ENCODE data around the gene PAPOLG.

DNA sequence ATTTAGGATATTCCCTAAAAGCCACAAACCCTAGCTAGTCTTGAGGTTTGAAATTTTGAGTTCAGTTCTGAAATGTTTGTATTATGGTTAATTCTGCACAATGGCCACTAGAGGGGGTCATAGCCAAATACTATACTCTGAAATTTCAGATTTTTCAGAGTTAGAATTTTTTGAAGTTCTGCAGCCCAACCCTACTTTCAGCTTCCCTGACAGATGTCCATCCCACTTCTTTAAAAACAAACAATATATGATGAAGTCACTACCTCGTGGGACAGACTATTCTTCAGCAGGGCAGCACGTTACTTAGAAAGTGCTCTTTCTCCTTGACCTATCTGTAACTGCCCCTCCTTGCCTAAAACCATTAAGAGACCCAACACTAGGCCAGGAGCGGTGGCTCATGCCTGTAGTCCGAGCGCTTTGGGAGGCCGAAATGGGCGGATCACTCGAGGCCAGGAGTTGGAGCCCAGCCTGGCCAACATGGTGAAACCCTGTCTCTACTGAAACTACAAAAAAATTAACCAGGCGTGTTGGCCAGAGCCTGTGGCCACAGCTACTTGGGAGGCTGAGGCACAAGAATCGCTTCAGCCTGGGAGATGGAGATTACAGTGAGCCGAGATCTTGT, 48.2 kb upstream of the PAPOLG start:
- TF ChIP-seq, protein P1, sequence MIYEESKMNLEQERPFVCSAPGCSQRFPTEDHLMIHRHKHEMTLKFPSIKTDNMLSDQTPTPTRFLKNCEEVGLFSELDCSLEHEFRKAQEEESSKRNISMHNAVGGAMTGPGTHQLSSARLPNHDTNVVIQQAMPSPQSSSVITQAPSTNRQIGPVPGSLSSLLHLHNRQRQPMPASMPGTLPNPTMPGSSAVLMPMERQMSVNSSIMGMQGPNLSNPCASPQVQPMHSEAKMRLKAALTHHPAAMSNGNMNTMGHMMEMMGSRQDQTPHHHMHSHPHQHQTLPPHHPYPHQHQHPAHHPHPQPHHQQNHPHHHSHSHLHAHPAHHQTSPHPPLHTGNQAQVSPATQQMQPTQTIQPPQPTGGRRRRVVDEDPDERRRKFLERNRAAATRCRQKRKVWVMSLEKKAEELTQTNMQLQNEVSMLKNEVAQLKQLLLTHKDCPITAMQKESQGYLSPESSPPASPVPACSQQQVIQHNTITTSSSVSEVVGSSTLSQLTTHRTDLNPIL (CRISPR knock-in tag; IDR thresholded peaks at IDR 0.05; ENCODE audit: low read depth): no peak
- TF ChIP-seq PPARA (CRISPR knock-in tag; IDR thresholded peaks at IDR 0.05; ENCODE audit: borderline replicate concordance) (no peak), SNAI2 (CRISPR knock-in tag; IDR thresholded peaks at IDR 0.05) (no peak), ZFP3 (CRISPR knock-in tag; IDR thresholded peaks at IDR 0.05) (no peak), ESRRG (CRISPR knock-in tag; IDR thresholded peaks at IDR 0.05) (no peak)
- TF ChIP-seq, protein P2, sequence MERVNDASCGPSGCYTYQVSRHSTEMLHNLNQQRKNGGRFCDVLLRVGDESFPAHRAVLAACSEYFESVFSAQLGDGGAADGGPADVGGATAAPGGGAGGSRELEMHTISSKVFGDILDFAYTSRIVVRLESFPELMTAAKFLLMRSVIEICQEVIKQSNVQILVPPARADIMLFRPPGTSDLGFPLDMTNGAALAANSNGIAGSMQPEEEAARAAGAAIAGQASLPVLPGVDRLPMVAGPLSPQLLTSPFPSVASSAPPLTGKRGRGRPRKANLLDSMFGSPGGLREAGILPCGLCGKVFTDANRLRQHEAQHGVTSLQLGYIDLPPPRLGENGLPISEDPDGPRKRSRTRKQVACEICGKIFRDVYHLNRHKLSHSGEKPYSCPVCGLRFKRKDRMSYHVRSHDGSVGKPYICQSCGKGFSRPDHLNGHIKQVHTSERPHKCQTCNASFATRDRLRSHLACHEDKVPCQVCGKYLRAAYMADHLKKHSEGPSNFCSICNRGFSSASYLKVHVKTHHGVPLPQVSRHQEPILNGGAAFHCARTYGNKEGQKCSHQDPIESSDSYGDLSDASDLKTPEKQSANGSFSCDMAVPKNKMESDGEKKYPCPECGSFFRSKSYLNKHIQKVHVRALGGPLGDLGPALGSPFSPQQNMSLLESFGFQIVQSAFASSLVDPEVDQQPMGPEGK (CRISPR knock-in tag; IDR thresholded peaks at IDR 0.05; ENCODE audit: borderline replicate concordance): no peak
